ENCODE results near the gene SCN3A. TPM values are rescaled to one million over a fixed set of nuclear protein-coding genes. Genes with fewer than 3 reads are reported as not detected.

The SCN3A gene
- total RNA-seq, 2 experiments from 2014 or later, result not detected

GRCh38 chr2:165115258-165115657 is 88.6 kb downstream of the SCN3A start:
- no peaks in the 10 kb centered on the region for H3K4me1 Mint-ChIP-seq
- POLR2A ChIA-PET, result no interaction called here
- CTCF ChIA-PET, result no interaction called here
- no peak overlapping the region for H3K27ac Mint-ChIP-seq
- no peaks in the 10 kb centered on the region for H3K9me3 Mint-ChIP-seq
- no peaks in the 10 kb centered on the region for H3K27me3 Mint-ChIP-seq
- H3K36me3 Mint-ChIP-seq (ENCODE audit: low read depth), result no peaks in the 10 kb centered on the region
- H3K4me3 Mint-ChIP-seq, result no peak overlapping the region
- no peak for DNase-seq

GRCh38 chr2:165114346-165114939 is 89.4 kb downstream of the SCN3A start:
- Mint-ChIP-seq H3K4me3 (no peak overlapping the region), H3K4me1 (no peaks in the 10 kb centered on the region), H3K9me3 (no peaks in the 10 kb centered on the region), H3K27ac (no peak overlapping the region), H3K36me3 (ENCODE audit: low read depth) (no peaks in the 10 kb centered on the region), H3K27me3 (no peaks in the 10 kb centered on the region)
- no peak for DNase-seq
- ChIA-PET CTCF (no interaction called here), POLR2A (no interaction called here)

GRCh38 chr2:165113414-165113813 is 90.4 kb downstream of the SCN3A start:
- Mint-ChIP-seq H3K27me3 (no peaks in the 10 kb centered on the region), H3K9me3 (no peaks in the 10 kb centered on the region), H3K27ac (no peak overlapping the region), H3K4me3 (no peak overlapping the region), H3K4me1 (no peaks in the 10 kb centered on the region), H3K36me3 (ENCODE audit: low read depth) (no peaks in the 10 kb centered on the region)
- DNase-seq, result no peak
- ChIA-PET POLR2A (no interaction called here), CTCF (no interaction called here)

- Mint-ChIP-seq H3K9me3 (no peaks in the 10 kb centered on the region), H3K27ac (no peak overlapping the region), H3K4me1 (no peaks in the 10 kb centered on the region), H3K27me3 (no peaks in the 10 kb centered on the region), H3K4me3 (no peak overlapping the region), H3K36me3 (ENCODE audit: low read depth) (no peaks in the 10 kb centered on the region)
- POLR2A ChIA-PET, result no interaction called here
- DNase-seq, result no peak
- CTCF ChIA-PET, result no interaction called here
Observed at GRCh38 chr2:165112789-165113188, 91.1 kb downstream of the SCN3A start.

- ChIA-PET CTCF (interaction anchor here (1.3 kb wide), 1 partner anchor 159 kb away, joined by 3 read pairs; no protein-coding TSS in a partner anchor), POLR2A (no interaction called here)
- no peaks in the 10 kb centered on the region for H3K36me3 Mint-ChIP-seq (ENCODE audit: low read depth)
- DNase-seq, result no peak
- H3K27me3 Mint-ChIP-seq, result no peaks in the 10 kb centered on the region
- H3K4me1 Mint-ChIP-seq, result no peaks in the 10 kb centered on the region
- no peaks in the 10 kb centered on the region for H3K9me3 Mint-ChIP-seq
- no peak overlapping the region for H3K27ac Mint-ChIP-seq
- no peak overlapping the region for H3K4me3 Mint-ChIP-seq
Observed at GRCh38 chr2:165112133-165112573, 91.7 kb downstream of the SCN3A start.

GRCh38 chr2:165110394-165110793 is 93.5 kb downstream of the SCN3A start:
- H3K27me3 Mint-ChIP-seq, result no peaks in the 10 kb centered on the region
- H3K36me3 Mint-ChIP-seq (ENCODE audit: low read depth), result no peaks in the 10 kb centered on the region
- H3K4me3 Mint-ChIP-seq, result no peak overlapping the region
- ChIA-PET CTCF (no interaction called here), POLR2A (no interaction called here)
- H3K27ac Mint-ChIP-seq, result no peak overlapping the region
- no peak for DNase-seq
- H3K9me3 Mint-ChIP-seq, result no peaks in the 10 kb centered on the region
- H3K4me1 Mint-ChIP-seq, result no peaks in the 10 kb centered on the region

- no peak overlapping the region for H3K27ac Mint-ChIP-seq
- H3K4me3 Mint-ChIP-seq, result no peak overlapping the region
- DNase-seq, result no peak
- POLR2A ChIA-PET, result no interaction called here
- H3K4me1 Mint-ChIP-seq, result no peaks in the 10 kb centered on the region
- no peaks in the 10 kb centered on the region for H3K9me3 Mint-ChIP-seq
- CTCF ChIA-PET, result no interaction called here
- no peaks in the 10 kb centered on the region for H3K36me3 Mint-ChIP-seq (ENCODE audit: low read depth)
- H3K27me3 Mint-ChIP-seq, result no peaks in the 10 kb centered on the region
Observed at GRCh38 chr2:165109915-165110314, 93.9 kb downstream of the SCN3A start.

- H3K36me3 Mint-ChIP-seq (ENCODE audit: low read depth), result no peaks in the 10 kb centered on the region
- ChIA-PET POLR2A (no interaction called here), CTCF (no interaction called here)
- H3K4me1 Mint-ChIP-seq, result no peaks in the 10 kb centered on the region
- H3K27ac Mint-ChIP-seq, result no peak overlapping the region
- H3K4me3 Mint-ChIP-seq, result no peak overlapping the region
- H3K27me3 Mint-ChIP-seq, result no peaks in the 10 kb centered on the region
- DNase-seq, result no peak
- H3K9me3 Mint-ChIP-seq, result no peaks in the 10 kb centered on the region
Observed at GRCh38 chr2:165105926-165106325, 97.9 kb downstream of the SCN3A start.

GRCh38 chr2:165087933-165088901 is 115.6 kb downstream of the SCN3A start:
- POLR2A ChIA-PET, result no interaction called here
- no peak overlapping the region for H3K4me3 Mint-ChIP-seq
- CTCF ChIA-PET, result no interaction called here
- H3K4me1 Mint-ChIP-seq, result no peaks in the 10 kb centered on the region
- no peaks in the 10 kb centered on the region for H3K9me3 Mint-ChIP-seq
- H3K36me3 Mint-ChIP-seq (ENCODE audit: low read depth), result no peaks in the 10 kb centered on the region
- H3K27me3 Mint-ChIP-seq, result no peaks in the 10 kb centered on the region
- no peak overlapping the region for H3K27ac Mint-ChIP-seq
- no peak for DNase-seq

GRCh38 chr2:165086337-165086736 is 117.5 kb downstream of the SCN3A start:
- DNase-seq, result no peak
- Mint-ChIP-seq H3K9me3 (peaks cover 6% of the 10 kb centered on the region), H3K27me3 (no peaks in the 10 kb centered on the region), H3K4me3 (no peak overlapping the region), H3K27ac (no peak overlapping the region), H3K4me1 (no peaks in the 10 kb centered on the region), H3K36me3 (ENCODE audit: low read depth) (no peaks in the 10 kb centered on the region)
- POLR2A ChIA-PET, result no interaction called here
- CTCF ChIA-PET, result no interaction called here

GRCh38 chr2:165083326-165083725 is 120.5 kb downstream of the SCN3A start:
- Mint-ChIP-seq H3K27me3 (no peaks in the 10 kb centered on the region), H3K9me3 (peaks cover 6% of the 10 kb centered on the region), H3K36me3 (ENCODE audit: low read depth) (no peaks in the 10 kb centered on the region), H3K4me1 (no peaks in the 10 kb centered on the region), H3K27ac (no peak overlapping the region), H3K4me3 (no peak overlapping the region)
- CTCF ChIA-PET, result interaction anchor here (0.6 kb wide), 1 partner anchor 12 kb away, joined by 3 read pairs; no protein-coding TSS in a partner anchor
- DNase-seq, result no peak
- POLR2A ChIA-PET, result no interaction called here

- Mint-ChIP-seq H3K27me3 (no peaks in the 10 kb centered on the region), H3K36me3 (ENCODE audit: low read depth) (no peaks in the 10 kb centered on the region), H3K9me3 (peaks cover 8% of the 10 kb centered on the region), H3K4me1 (no peaks in the 10 kb centered on the region), H3K4me3 (no peak overlapping the region), H3K27ac (no peak overlapping the region)
- ChIA-PET CTCF (interaction anchor here (0.6 kb wide), 1 partner anchor 84 kb away, joined by 3 read pairs; no protein-coding TSS in a partner anchor), POLR2A (no interaction called here)
- DNase-seq, result no peak
Observed at GRCh38 chr2:165082479-165082878, 121.4 kb downstream of the SCN3A start.

GRCh38 chr2:165081276-165081675 is 122.6 kb downstream of the SCN3A start:
- ChIA-PET POLR2A (no interaction called here), CTCF (no interaction called here)
- peaks cover 8% of the 10 kb centered on the region for H3K9me3 Mint-ChIP-seq
- no peak overlapping the region for H3K27ac Mint-ChIP-seq
- no peak overlapping the region for H3K4me3 Mint-ChIP-seq
- DNase-seq, result no peak
- no peaks in the 10 kb centered on the region for H3K27me3 Mint-ChIP-seq
- no peaks in the 10 kb centered on the region for H3K4me1 Mint-ChIP-seq
- H3K36me3 Mint-ChIP-seq (ENCODE audit: low read depth), result no peaks in the 10 kb centered on the region

All from activated CD4-positive, alpha-beta T cell treated with anti-CD3 and anti-CD28 coated beads, Interleukin-2, amount 10 ng/mL, durations not matched to agents 7 days and 5 days (primary cell).